Fibroblast of skin of abdomen (primary cell): ENCODE data around the gene RNF222.
"Not testable (repeated sequence)": the region's sequence is repeated elsewhere in the genome, so short reads cannot be mapped to it uniquely, and the experiment has no call there.

Experiments
- DNase-seq: peaks from one replicate; pipeline ENCODE4 v3.0.0-alpha.2; 2013

RNF222 gene

DNA sequence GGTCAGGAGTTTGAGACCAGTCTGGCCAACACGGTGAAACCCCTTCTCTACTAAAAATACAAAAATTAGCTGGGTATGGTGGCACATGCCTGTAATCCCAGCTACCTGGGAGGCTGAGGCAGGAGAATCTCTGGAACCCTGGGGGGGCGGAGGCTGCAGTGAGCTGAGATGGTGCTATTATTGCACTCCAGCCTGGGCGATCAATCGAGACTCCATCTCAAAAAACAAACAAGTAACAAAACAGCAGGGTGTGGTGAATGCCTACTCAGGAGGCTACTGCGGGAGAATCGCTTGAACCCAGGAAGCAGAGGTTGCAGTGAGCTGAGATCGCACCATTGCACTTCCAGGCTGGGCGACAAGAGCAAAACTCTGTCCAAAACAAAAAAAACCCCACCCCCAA is 19.5 kb downstream of the RNF222 start:
- DNase-seq = not testable (repeated sequence)

DNA sequence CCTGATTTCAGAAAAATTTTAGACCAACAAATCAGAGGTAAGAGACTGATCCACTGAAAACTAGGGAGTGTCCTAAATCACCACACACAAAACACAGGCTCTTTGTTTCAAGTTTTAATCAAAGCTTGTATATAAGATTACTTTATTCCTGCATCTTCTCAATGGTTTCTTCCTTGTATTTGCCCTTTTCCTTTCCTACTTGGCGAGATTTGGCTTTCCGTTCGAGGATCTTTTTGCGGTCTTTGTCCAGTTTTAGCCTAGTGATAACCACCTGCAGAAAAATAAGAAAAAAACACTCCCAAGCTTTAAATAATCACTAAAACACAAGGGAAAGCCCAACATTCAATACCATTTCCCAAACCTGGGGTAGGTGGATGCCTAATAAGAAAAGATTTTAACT is 20.2 kb downstream of the RNF222 start:
- no peak for DNase-seq

DNA sequence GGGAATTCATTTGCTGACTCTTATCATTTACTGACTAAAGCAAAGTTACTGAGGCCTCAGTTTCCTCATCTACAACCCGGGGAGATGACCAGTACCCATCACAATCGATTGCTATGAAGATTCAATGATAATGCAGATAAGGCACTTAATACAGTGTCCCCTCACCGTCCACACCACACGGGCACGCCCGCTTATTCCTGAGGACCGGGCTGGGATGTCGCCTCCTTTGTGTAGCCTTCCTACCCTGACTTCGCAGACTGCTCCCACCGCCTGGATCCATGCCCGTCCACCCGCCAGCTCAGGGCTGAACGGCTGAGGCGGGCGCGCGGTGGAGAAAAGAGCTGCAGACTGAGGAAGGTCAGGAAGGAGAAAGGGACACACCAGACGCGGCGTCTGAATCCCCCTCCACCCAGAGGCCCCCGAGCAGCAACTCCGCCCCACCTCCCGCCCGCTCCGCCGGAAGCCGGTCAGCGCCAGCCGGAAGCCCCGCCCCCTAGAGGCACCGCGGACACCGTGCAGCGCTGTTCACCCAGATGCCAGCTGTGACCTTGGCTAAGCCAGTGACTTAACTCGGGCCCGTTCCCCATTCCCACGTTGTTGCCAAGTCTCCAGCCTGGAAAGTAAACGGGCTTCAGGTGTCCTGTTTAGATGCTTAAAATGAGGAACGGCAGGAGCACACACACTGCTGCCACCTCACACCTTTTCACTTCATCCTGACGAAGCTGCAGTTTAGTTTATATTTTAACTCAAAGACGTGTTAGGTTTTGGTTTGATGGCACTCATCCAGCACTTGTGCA is 21.2 kb downstream of the RNF222 start, which contains the start of gene KRABD2:
TSS of gene KRABD2 (minus strand) at position 434 of the 797 bp plus-strand sequence.
- peak; percentile 86 for DNase-seq

DNA sequence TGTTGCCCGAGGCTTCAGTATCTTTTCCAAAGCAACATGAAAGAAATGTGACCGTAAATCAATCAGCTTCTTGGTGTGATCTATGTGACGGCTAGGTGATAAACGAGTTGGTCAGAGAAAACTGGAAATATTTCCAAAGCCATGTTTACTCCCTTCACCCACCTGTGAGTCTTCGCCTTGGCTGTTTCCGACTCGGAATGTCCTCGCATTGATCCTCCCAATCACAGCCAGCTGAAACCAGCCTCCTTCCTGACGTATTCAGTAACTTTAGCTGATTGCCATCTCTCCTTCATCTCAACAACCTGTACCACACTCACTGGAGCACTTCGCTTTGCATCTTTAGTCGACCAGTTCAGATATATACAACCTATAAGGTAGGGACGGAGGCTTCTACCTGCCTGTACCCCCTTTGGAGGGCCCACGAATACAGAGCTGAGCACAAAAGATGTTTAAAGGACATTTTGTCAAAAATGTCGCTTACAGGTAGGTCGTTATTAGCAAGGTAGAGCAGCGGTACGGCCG is 21.8 kb downstream of the RNF222 start:
- peak; percentile 23 for DNase-seq

DNA sequence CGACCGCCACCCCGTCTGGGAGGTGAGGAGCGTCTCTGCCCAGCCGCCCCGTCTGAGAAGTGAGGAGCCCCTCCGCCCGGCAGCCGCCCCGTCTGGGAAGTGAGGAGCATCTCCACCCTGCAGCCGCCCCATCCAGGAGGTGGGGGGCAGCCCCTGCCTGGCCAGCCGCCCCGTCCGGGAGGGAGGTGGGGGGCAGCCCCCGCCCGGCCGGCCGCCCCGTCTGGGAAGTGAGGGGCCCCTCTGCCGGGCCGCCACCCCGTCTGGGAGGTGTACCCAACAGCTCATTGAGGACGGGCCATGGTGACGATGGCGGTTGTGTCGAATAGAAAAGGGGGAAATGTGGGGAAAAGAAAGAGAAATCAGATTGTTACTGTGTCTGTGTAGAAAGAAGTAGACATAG is 23.8 kb downstream of the RNF222 start:
- DNase-seq = not testable (repeated sequence)

DNA sequence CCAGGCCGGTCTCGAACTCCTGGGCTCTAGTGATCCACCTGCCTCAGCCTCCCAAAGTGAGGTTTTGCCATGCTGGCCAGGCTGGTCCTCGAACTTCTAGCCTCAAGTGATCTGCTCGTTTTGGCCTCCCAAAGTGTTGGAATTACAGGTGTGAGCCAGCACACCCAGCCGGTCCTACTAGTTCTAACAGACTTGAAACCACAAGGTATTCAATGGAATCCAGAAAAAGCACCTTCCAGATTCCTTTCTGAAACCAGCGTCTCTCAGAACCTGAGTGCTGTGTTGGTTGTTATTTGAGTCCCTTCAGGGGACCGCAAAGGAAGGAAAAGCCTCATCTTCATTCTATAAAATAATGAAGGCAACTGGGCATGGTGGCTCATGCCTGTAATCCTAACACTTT is 25.2 kb downstream of the RNF222 start:
- DNase-seq = no peak

DNA sequence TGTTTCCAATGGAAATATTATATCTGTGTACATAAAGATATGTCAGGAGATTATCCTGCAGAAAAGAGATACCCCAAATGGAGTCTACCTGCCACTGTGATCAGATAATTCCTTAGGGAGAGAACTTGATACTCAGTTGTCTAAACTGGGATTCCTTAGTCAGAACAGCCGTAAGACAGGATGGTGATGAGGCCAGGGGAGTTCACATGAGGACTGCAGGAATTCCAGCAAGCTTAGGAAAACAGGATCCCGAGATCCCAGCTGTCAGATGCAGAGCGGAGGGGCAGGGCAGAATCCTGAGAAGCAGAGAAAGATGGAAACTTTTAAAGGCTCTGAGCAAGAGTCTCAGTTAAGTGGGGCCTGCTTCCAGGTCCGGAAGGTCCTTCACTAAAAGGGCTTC is 25.8 kb downstream of the RNF222 start:
- no peak for DNase-seq

DNA sequence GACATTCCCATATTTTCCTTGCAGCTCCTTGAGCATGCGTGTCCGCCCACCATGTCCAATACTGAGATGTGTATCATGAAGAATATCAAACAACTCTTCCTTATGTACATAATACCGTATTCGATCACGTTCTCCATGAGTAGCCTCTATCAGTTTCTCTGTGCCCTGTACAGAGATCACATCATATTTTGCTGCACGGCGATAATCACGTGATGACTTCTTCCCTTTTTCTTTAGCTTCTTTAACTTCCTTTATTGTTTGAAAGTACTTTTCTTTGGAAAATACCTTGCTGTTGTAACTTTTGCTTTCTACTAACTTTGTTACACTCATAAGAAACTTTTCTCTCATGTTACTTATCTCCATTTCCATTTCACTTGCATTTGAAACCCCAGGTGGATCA is 27.7 kb downstream of the RNF222 start:
- no peak for DNase-seq

DNA sequence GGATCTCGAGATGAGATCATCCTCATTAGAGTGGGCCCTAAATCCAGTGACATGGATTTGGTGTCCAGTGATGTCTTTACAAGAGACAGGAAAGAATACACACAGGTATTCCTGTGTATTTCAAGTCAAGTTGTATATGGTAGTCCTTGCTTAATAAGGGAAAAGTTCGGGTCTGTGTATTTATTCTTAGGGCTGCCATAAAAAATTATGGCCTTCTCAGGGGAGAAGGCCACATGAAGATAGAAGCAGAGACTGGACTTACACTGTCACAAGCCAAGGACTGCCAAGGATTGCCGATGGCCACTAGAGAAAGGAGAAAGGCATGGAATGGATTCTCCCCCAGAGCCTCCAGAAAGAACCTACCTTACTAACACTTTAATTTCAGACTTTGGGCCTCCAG is 29.4 kb downstream of the RNF222 start:
- no peak for DNase-seq

DNA sequence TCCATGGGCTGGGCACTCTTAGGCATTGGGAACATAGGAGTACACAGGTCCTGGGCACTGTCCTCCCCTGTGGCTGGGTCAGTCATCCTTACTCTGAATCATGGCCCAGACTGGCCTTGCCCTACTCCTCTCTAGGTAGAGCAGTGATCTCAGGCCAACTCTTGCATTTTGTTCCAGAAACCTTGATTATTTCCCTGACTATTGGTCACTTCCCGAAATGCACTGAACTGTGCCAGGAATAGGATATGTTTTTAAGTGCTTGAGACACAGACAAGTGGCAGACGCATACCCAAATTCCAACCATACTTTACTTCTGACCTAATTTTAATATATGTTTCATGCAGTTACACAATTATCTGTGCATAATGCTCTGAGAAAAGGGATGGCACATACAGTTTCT is 31.4 kb downstream of the RNF222 start:
- peak; percentile 81 for DNase-seq

DNA sequence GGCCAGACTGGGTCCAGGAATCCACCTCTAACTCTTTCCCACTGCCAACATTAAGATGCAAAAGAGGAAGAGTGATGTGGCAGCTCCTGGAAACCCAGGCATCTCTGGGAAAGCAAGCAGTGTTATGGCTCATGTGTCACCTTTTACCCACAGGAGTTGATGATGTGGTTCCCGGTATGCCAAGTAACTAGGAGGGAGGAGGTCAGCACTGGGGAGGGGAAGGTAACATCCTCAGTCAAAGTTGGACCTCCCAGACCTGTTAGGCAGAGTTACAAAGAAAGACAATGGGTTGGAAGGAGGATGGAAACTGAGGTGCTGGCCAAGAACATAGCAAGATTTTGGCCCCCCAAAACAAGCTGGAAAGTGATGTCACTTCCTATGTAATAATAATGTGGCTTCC is 32.5 kb downstream of the RNF222 start:
- peak; percentile 24 for DNase-seq

DNA sequence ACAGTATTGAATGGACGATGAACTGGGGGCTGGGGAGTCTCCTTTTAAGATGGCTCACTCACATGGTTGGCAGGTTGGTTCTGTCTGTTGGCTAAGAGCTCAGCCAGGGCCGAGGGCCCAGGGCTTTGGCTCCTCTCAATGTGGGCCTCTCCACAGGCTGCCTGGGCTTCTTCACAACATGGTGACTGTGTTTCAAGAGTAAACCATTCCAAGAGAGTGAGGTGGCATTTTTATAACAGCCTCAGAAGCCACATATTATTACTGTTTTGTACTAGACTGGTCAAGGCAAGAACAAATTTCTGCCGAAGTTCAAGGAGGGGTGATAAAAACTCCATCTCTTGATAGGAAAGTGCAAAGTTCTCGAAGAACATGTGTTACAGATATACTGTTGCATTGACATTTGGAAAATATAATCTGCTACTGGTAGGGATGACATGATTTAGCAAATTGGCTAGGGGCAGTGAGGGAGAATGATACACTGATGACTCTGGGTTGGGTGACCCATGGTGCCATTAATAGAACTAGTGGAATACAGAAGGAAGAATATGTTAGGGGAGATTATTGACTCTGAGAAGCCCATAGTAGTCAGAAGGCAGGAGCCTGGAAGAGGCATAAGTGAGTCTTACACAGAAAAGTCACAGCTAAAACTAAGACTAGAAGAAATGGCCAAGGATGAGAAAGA is 34.8 kb downstream of the RNF222 start:
- no peak for DNase-seq

DNA sequence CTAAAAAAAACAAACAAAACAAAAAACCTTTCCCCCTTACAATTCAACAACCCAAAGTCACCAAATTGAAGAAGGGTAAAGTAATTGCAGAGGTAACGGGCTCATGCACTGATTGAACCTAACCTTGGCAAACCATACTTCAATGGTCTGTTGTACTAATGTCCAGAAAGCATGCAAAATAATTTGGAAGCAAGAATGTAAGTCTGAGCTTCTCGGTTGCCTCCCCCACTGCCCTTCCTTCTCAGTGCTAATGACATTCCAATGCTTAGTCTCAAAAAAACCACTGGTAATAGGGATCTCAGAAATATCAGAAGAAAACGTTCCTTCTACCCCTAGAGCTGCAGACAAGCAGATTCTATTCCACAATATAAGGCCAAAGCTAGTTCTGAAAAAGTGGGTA is 36.9 kb downstream of the RNF222 start:
- peak; percentile 16 for DNase-seq

DNA sequence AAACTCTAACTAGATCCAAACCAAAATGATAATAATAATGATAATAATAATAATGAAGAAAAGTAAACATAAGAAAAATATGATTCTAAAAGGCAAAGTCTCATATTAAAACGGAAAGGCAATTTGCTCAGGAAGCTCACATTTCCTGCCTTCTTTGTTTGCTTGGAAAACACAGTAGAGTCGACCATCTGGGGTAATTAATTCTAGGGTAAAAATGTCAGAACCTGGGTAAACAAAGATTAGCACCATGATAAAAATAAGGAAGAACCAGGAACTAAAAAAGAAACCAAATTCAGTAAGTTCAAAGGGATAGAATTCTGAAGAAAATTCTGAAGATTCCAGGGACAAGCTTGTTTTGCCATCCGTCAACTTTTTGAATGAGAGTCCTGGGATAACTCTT is 37.4 kb downstream of the RNF222 start:
- DNase-seq = no peak

DNA sequence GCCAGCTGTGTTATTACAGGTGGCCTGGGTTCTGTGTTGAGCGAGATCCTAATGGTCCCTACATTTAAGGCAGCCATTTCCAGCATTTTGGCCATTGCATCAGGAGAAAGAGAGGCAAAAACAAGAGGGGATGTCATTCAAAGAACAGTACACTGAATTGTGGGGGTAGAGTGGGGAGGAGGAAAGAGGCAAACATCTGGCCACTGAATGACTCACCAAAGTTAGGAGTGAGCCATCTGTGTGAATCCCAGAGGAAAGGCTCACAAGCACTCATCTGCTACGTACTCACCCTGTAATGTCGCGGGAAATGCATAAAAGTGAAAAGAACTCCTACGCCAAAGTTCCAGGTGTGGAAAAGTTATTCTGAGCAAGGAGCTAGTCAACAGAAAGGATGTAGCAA is 37.9 kb downstream of the RNF222 start:
- peak; percentile 86 for DNase-seq

DNA sequence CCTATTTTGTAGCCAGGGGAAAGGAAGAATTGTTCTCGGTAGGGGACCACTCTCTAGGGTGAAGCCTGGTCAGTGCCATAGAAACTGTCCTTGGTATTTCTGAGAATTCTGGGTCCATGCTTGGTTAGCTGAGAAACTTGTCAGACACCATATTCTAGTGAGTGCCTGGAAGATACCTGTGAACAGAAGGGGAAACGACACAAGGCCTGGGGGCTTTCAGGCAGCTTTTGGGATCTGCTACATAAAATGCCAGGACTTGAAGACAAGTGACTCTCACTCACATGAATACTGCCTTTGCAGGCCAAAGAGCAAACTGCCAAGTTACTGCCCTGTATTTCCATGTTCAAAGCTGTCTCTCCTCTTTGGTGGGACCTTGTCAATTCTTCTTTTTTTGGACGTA is 39.7 kb downstream of the RNF222 start:
- DNase-seq = no peak

DNA sequence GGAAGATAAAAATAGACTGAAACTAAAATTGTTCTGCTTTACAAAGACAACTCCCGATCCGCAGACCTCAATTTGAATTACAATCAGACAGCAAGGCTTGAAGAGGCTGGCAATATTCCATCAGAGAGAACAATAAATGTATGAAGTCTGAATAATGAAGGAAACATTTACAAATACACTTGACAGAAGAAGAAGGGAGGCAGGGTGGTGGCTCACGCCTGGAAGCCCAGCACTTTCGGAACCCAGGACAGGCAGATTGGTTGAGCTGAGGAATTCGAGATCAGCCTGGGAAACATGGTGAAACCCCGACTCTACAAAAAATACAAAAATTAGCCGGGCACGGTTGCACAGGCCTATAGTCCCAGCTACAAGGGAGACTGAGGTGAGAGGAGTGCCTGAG is 43.4 kb downstream of the RNF222 start:
- DNase-seq = no peak

DNA sequence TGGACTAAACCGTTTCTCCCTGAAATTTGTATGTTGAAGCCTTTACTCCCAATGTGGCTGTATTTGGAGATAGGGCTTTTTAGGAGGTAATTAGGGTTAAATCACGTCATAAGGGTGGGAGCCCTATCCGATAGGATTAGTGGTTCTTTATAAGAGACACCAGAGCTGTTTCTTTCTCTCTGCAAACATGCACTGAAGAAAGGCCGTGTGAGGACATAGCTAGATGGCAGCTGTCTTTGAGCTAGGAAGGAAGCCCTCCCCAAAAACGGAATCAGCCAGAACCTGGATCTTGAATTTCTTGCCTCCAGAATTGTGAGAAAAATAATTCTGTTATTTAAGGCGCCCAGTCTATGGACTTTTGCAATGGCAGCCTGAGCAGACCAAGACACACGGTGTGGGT is 43.9 kb downstream of the RNF222 start:
- DNase-seq = no peak

DNA sequence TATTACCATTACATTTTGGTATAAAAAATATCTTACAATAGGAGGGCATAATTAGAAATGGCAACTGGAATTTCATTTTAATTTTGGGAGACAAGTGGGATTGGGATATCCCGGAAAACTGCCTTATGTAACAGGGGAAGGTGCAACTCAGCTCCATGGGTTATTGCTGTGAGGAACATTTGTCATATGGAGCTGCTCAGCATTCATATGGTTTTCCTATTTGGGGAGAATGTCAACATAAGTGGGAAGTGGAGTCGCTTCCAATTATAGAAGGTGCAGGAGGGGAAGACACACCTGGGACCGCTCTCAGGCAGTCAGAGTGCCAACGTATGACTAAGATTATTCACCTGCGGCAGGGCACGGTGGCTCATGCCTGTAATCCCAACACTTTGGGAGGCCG is 47.3 kb downstream of the RNF222 start:
- DNase-seq = no peak

DNA sequence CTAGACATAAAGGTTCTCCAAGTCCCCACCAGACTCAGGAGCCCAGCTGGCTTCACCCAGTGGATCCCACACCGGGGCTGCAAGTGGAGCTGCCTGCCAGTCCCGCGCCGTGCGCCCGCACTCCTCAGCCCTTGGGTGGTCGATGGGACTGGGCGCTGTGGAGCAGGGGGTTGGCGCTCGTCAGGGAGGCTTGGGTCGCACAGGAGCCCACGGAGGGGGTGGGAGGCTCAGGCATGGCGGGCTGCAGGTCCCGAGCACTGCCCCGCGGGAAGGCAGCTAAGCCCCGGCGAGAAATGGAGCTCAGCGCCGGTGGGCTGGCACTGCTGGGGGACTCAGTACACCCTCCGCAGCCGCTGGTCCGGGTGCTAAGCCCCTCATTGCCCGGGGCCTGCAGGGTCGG is 50.6 kb downstream of the RNF222 start:
- DNase-seq = not testable (repeated sequence)

DNA sequence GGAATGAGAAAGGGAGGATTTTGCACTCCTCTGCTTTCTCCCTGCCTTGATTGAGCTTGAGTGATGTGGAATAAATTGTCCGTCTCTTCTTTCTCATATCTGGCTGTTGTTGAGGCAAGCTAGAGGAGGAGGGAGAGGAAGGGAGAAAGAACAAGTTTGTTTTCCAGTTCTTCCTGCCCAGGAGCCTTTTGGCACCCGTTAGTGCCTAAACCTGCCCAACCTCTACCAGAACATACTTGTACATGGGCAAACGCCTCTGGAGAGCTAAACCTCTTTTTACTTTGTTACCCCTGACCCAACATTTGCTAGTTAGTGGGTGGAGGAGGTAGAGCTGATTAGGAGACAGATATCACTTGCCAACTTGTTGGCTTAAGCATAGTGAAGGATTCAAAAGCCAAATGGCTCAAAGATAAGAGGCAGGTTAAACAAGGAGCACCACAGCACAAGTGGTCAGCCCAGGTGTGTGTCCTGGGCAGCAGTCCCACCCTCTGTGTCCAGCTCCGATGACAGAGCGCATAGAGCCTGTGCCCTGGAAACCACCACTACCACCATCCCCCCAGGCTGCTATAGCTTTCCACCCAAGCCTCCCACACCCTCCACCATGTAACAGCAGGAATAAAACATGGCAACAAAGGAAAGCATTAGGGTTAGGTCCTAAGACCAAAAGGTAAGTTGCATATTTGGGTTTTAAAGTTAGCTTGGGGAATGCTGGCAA is 51.5 kb downstream of the RNF222 start:
- DNase-seq = no peak

DNA sequence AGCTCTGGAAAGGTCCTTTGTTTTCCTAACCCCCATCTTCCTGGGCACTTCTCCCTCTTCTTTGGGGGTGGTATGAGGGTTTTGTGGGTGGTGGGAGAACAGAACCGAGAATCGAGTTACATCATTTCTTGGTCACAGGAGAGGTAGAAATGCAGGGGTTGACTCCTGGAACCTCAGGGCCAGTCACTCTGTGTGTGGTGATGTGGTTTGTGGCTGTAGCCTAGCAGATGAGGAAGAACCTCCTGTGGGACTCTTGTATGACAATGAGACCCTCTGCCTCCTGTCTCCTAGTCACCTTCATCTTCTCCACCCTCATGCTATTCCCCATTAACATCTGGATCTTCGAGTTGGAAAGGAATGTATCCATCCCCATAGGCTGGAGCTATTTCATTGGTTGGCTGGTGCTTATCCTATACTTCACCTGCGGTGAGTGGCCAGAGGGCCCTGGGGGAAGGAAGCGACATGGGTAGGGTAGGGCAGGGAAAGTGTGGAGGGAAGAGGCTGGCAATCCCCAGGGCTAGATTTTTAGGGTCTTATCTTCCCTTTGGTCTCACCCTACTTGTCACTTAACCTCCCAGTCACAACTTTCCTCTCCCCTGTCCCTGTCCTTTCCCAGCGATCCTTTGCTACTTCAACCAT is 52.5 kb downstream of the RNF222 start:
- DNase-seq = no peak

DNA sequence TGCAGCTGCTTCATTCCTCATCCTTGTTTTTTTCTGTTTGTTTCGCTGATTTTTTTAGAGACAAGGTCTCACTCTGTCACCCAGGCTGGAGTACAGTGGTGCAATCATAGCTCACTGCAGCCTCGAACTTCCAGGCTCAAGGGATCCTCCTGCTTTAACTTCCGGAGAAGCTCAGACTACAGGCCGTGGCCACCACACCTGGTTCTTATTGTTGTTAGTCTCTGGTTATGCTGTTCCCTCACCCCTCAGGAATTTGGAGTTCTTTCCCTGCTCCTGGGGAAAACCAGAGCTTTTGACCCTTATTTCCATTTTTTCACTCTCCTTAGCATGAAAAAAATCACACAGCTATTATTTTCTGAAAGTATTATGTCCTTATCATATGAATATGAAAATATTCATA is 56.2 kb downstream of the RNF222 start:
- DNase-seq = peak; percentile 40
